GM12878 (cell line): ENCODE data around the gene TRAFD1. TPM values are rescaled to one million over a fixed set of nuclear protein-coding genes. Genes with fewer than 3 reads are reported as not detected.

Experiments used
- ATAC-seq: fragments of 200-7000 bp; cut with Tn5 transposase; 3 replicates; pipeline ENCODE4 v1.9.1; 2020; ENCODE audit warnings: mild to moderate bottlenecking, moderate library complexity
- BruUV-seq: library from RNA; stranded (reverse); fragments of 400-500 nt; replicated peaks from 2 replicates; lab custom pipeline; 2021; lab: Mats Ljungman, UMichigan
- CTCF ChIA-PET: fragments of 300-600 bp; sonication (Branson Sonifier 250); formaldehyde crosslinking; extraction: SDS; loops from one replicate; lab custom pipeline; 2021; ENCODE audit warnings: inconsistent platforms; lab: Yijun Ruan, JAX
- POLR2A ChIA-PET: fragments of 350-600 bp; formaldehyde crosslinking; extraction: SDS; loops from one replicate; lab custom pipeline; 2021; ENCODE audit warnings: inconsistent platforms; lab: Charles Lee
- RAD21 ChIA-PET: fragments of 300-600 bp; sonication (Branson Sonifier 250); formaldehyde crosslinking; loops from one replicate; lab custom pipeline; 2023; ENCODE audit warnings: antibody characterized with exemption; ENCODE audit not compliant: unreplicated experiment; lab: Charles Lee
- SMC1A ChIA-PET: fragments of 300-600 bp; sonication (Branson Sonifier 250); formaldehyde crosslinking; loops from one replicate; lab custom pipeline; 2023; ENCODE audit not compliant: unreplicated experiment, uncharacterized antibody; lab: Charles Lee
- DNase-seq: peaks from one replicate; pipeline ENCODE4 v3.0.0-alpha.2; 2011; ENCODE audit warnings: low read depth, low spot score
- FAIRE-seq: peaks from 3 replicates; lab custom pipeline; 2011; peaks lifted over from hg19 to GRCh38; lab: Jason Lieb, UNC
- H2AFZ ChIP-seq: 2 replicates; pipeline ENCODE4 v1.6.0; 2011; ENCODE audit warnings: low read depth, low read length, control low read depth; ENCODE audit not compliant: control insufficient read depth
- H3K27ac ChIP-seq: 2 replicates; pipeline ENCODE4 v1.5.1; 2011; ENCODE audit warnings: control low read depth; ENCODE audit not compliant: control insufficient read depth, insufficient read depth
- H3K27me3 ChIP-seq, 2 experiments: replicated peaks in 1 of 2; 2 replicates each; pipeline versions ENCODE4 v1.6.0 to v1.6.1; 2011; ENCODE audit warnings: low read length in 1 of 2; ENCODE audit not compliant: control insufficient read depth in 2 of 2, insufficient read depth in 2 of 2
- H3K36me3 ChIP-seq, 2 experiments: 2 replicates each; pipeline ENCODE4 v1.5.1; 2011; ENCODE audit warnings: low read length in 1 of 2; ENCODE audit not compliant: control insufficient read depth in 2 of 2, insufficient read depth in 2 of 2
- H3K4me1 ChIP-seq: 2 replicates; pipeline ENCODE4 v1.6.1; 2011; ENCODE audit warnings: mild to moderate bottlenecking, low read length, moderate library complexity, mixed read lengths; ENCODE audit not compliant: control insufficient read depth, insufficient read depth
- H3K4me2 ChIP-seq: 2 replicates; pipeline ENCODE4 v1.6.0; 2011; ENCODE audit warnings: control low read depth; ENCODE audit not compliant: control insufficient read depth, insufficient read depth
- H3K4me3 ChIP-seq: fragments of 200-600 bp; sonication (generic); 2 replicates; pipeline ENCODE4 v1.5.1; 2016
- H3K79me2 ChIP-seq: 2 replicates; pipeline ENCODE4 v1.6.0; 2011; ENCODE audit warnings: low read length; ENCODE audit not compliant: control insufficient read depth, insufficient read depth
- H3K9ac ChIP-seq: 2 replicates; pipeline ENCODE4 v1.8.0; 2011; ENCODE audit warnings: low read length, control low read depth, mixed read lengths; ENCODE audit not compliant: control insufficient read depth, insufficient read depth
- H3K9me3 ChIP-seq: replicated peaks from 3 replicates; pipeline ENCODE4 v1.5.1; 2011; ENCODE audit warnings: mild to moderate bottlenecking, low read length; ENCODE audit not compliant: control insufficient read depth, insufficient read depth
- H4K20me1 ChIP-seq: 2 replicates; pipeline ENCODE4 v1.6.0; 2011; ENCODE audit not compliant: control insufficient read depth, insufficient read depth
- BACH1 ChIP-seq: fragments of 450-650 bp; IDR thresholded peaks from 2 replicates; pipeline ENCODE4 v1.6.1; 2017; ENCODE audit warnings: mild to moderate bottlenecking, borderline replicate concordance
- CBX3 ChIP-seq: fragments of 200-600 bp; sonication (generic); IDR thresholded peaks from 2 replicates; pipeline ENCODE4 v1.6.1; 2016; ENCODE audit warnings: low read depth, borderline replicate concordance
- IKZF1 ChIP-seq: fragments of 450-650 bp; conservative IDR thresholded peaks from 2 replicates; pipeline ENCODE4 v1.6.1; 2017; ENCODE audit warnings: antibody characterized with exemption, mild to moderate bottlenecking
- IKZF2 ChIP-seq, 2 experiments: fragments of 450-650 bp; IDR thresholded peaks; 2 replicates each; pipeline ENCODE4 v1.6.1; 2017; ENCODE audit warnings: mild to moderate bottlenecking in 2 of 2, moderate library complexity in 2 of 2
- MEF2B ChIP-seq: fragments of 450-650 bp; IDR thresholded peaks from 2 replicates; pipeline ENCODE4 v1.6.1; 2018; ENCODE audit warnings: mild to moderate bottlenecking, moderate library complexity; ENCODE audit not compliant: partially characterized antibody, poor library complexity, severe bottlenecking
- MTA3 ChIP-seq: IDR thresholded peaks from 2 replicates; pipeline ENCODE4 v1.6.1; 2012; ENCODE audit warnings: low read length, inconsistent platforms, borderline replicate concordance
- NFYB ChIP-seq: IDR thresholded peaks from 2 replicates; pipeline ENCODE4 v1.6.1; 2011; ENCODE audit warnings: low read depth, mild to moderate bottlenecking, low read length, improper control_type of control experiment, moderate library complexity; ENCODE audit not compliant: insufficient read depth
- RAD51 ChIP-seq: fragments of 450-650 bp; IDR thresholded peaks from 2 replicates; pipeline ENCODE4 v1.6.1; 2016; ENCODE audit warnings: moderate library complexity, mild to moderate bottlenecking, inconsistent platforms
- RELB ChIP-seq: fragments of 450-650 bp; IDR thresholded peaks from 2 replicates; pipeline ENCODE4 v1.6.1; 2017; ENCODE audit warnings: low read depth, mild to moderate bottlenecking, moderate library complexity
- SMC3 ChIP-seq: IDR thresholded peaks from 2 replicates; pipeline ENCODE4 v1.6.1; 2011; ENCODE audit warnings: low read length, improper control_type of control experiment, borderline replicate concordance
- ZZZ3 ChIP-seq: IDR thresholded peaks from 2 replicates; pipeline ENCODE4 v1.6.1; 2011; ENCODE audit warnings: low read depth; ENCODE audit not compliant: control insufficient read depth, insufficient read length
- WGBS: methylation state at CpG from one replicate; pipeline ENCODE4 v1.1.6; 2016; ENCODE audit warnings: low lambda C conversion rate; ENCODE audit not compliant: insufficient replicate concordance, insufficient coverage; ENCODE audit errors: missing lambda C conversion rate; 5-methylcytosine and 5-hydroxymethylcytosine counted together
- in situ Hi-C: fragments of 300-500 bp; cut with MboI; formaldehyde crosslinking; loops from 9 replicates; pipeline ENCODE4 v1.14.3; 2018; ENCODE audit warnings: mixed read lengths
- intact Hi-C: fragments of 100-400 bp; cut with micrococcal nuclease; formaldehyde crosslinking; loops from one replicate; pipeline ENCODE4 v1.14.2; 2022; ENCODE audit not compliant: unreplicated experiment
- polyA plus RNA-seq, 11 experiments: library from polyadenylated mRNA; depleted of rRNA in 4 of 11; unstranded in 6 of 11; stranded (reverse) in 5 of 11; fragments of >200 nt; fragmentation: Nextera tagmentation in 4 of 11; fragmentation: Illumina TruSeq in 1 of 11; extraction: Ambion mirVana in 4 of 11; extraction: Trizol in 1 of 11; gene quantifications; 1 replicate in 1 of 11; 2 replicates in 10 of 11; pipeline versions ENCODE4 v1.2.1 to v1.2.3, GENCODE V29; 2011 to 2016; ENCODE audit warnings: inconsistent platforms in 2 of 11, missing spikeins in 2 of 11, low read depth in 1 of 11
- total RNA-seq, 4 experiments: library from RNA; depleted of rRNA in 3 of 4; stranded (reverse); fragments of >200 nt in 3 of 4; fragmentation: Illumina TruSeq in 1 of 4; extraction: Trizol in 1 of 4; gene quantifications; 2 replicates each; pipeline versions ENCODE4 v1.2.1 to v1.2.3, GENCODE V29; 2013 to 2021

The TRAFD1 gene
- total and polyA plus RNA-seq, 10 of the 15 experiments (the other 5 are each of a cell fraction or from before 2014, with no cell fraction given), result 37.2 to 55.5 (median 46.2) TPM

DNA sequence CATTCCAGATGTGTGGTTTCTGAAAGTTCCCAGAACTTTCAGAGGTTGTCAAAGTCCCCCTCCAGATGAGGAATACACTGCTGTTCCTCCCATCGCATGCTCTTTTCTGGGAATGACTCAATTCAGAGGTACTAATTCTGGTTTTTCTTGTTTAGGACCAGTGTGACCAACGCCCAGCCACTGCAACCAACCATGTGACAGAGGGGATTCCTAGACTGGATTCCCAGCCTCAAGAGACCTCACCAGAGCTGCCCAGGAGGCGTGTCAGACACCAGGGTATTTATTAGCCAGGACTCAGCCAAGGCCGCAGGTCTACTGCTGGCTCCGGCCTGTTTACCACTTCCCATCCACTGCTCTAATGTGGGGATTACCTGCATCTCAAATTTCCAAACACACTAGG, 24.2 kb downstream of the TRAFD1 start:
- ChIA-PET RAD21 (no interaction called here), CTCF (interaction anchor here (1.2 kb wide), 1 partner anchor 17 kb away, joined by 3 read pairs; no protein-coding TSS in a partner anchor), POLR2A (interaction anchor here (0.9 kb wide), 1 partner anchor 41 kb away, joined by 5 read pairs; the partner anchor contains the start of gene NAA25)
- H3K4me2 ChIP-seq, result no peak overlapping the region
- H4K20me1 ChIP-seq, result no peaks in the 10 kb centered on the region
- H2AFZ ChIP-seq, result no peak overlapping the region
- H3K4me1 ChIP-seq, result peaks cover 3% of the 10 kb centered on the region; the same call in 1 of the 2 replicates
- in situ Hi-C loops (no loop called here), intact Hi-C loops (no loop called here)
- WGBS, result 36% methylated on average over 5 of the region's 5 CpGs
- no peak overlapping the region for H3K9ac ChIP-seq
- H3K9me3 ChIP-seq, result no peaks in the 10 kb centered on the region; the same call in 2 of the 3 replicates
- no peak overlapping the region; the same call in 1 of the 2 replicates for H3K27ac ChIP-seq
- BruUV-seq, result no TSS peak
- no peaks in the 10 kb centered on the region for H3K27me3 ChIP-seq
- FAIRE-seq (no peak), ATAC-seq (peak; percentile 70)
- no peaks in the 10 kb centered on the region for H3K79me2 ChIP-seq
- peaks cover 13 to 40% of the 10 kb centered on the region in 2 experiments for H3K36me3 ChIP-seq
- TF ChIP-seq IKZF2 (IDR thresholded peaks at IDR 0.05) (peak in 1 of 2 experiments; percentile 44; a peak in 2 of 4 replicates), MTA3 (no peak), ZZZ3 (no peak), NFYB (no peak), SMC3 (no peak), RAD51 (peak; percentile 54), RELB (peak; percentile 52; the same call in 1 of the 2 replicates), CBX3 (no peak), BACH1 (no peak), IKZF1 (peak; percentile 70), MEF2B (peak; percentile 61)
- TF ChIP-seq, all 136 proteins: peak for 5
- no peak overlapping the region for H3K4me3 ChIP-seq
- SMC1A ChIA-PET, result interaction anchor here (1.0 kb wide), 1 partner anchor 19 kb away, joined by 3 read pairs; no protein-coding TSS in a partner anchor
- peak; percentile 35 for DNase-seq
